Caco-2 (cell line): ENCODE measurements around the gene ADCY5. TPM values are rescaled to one million over a fixed set of nuclear protein-coding genes. Genes with fewer than 3 reads are reported as not detected.

ENCODE experiments used
- BruUV-seq: library from RNA; stranded (reverse); fragments of 400-500 nt; replicated peaks from 2 replicates; lab custom pipeline; 2021; lab: Mats Ljungman, UMichigan
- CTCF ChIA-PET: fragments of 300-600 bp; sonication (Branson Sonifier 250); formaldehyde crosslinking; loops from one replicate; lab custom pipeline; 2022; ENCODE audit warnings: antibody characterized with exemption; lab: Charles Lee
- POLR2A ChIA-PET: fragments of 300-600 bp; sonication (Branson Sonifier 250); formaldehyde crosslinking; loops from one replicate; lab custom pipeline; 2022; ENCODE audit warnings: antibody characterized with exemption; lab: Charles Lee
- DNase-seq, 2 experiments: peaks; one replicate each; pipeline versions ENCODE4 v3.0.0 to v3.0.0-alpha.2; 2020 to 2022
- H3K27me3 ChIP-seq: replicated peaks from 2 replicates; pipeline ENCODE4 v1.6.0; 2011; ENCODE audit warnings: low read length; ENCODE audit not compliant: control insufficient read depth, insufficient read depth
- H3K36me3 ChIP-seq: 2 replicates; pipeline ENCODE4 v1.5.1; 2011; ENCODE audit warnings: low read length; ENCODE audit not compliant: control insufficient read depth, insufficient read depth
- H3K4me1 ChIP-seq: fragments of 250-450 bp; sonication (Bioruptor Pico); 2 replicates; pipeline ENCODE4 v1.5.1; 2020; ENCODE audit warnings: mild to moderate bottlenecking
- H3K4me3 ChIP-seq: 2 replicates; pipeline ENCODE4 v1.5.1; 2011; ENCODE audit warnings: low read depth, mild to moderate bottlenecking, control low read depth, low read length
- H3K9me3 ChIP-seq: fragments of 250-450 bp; sonication (Bioruptor Pico); 2 replicates; pipeline ENCODE4 v1.5.1; 2020; ENCODE audit warnings: mild to moderate bottlenecking, moderate library complexity
- H3K27ac Mint-ChIP-seq: one replicate; pipeline ENCODE4 v1.8.0; 2022; ENCODE audit warnings: mixed read lengths; ENCODE audit not compliant: unreplicated experiment
- H3K27me3 Mint-ChIP-seq: one replicate; pipeline ENCODE4 v1.8.0; 2022; ENCODE audit warnings: mixed read lengths; ENCODE audit not compliant: insufficient read depth, unreplicated experiment
- H3K36me3 Mint-ChIP-seq: one replicate; pipeline ENCODE4 v1.8.0; 2022; ENCODE audit warnings: mild to moderate bottlenecking, mixed read lengths; ENCODE audit not compliant: insufficient read depth, unreplicated experiment
- H3K4me1 Mint-ChIP-seq: one replicate; pipeline ENCODE4 v1.8.0; 2022; ENCODE audit warnings: low read depth, mixed read lengths; ENCODE audit not compliant: unreplicated experiment
- H3K4me3 Mint-ChIP-seq: one replicate; pipeline ENCODE4 v1.8.0; 2022; ENCODE audit warnings: mild to moderate bottlenecking, moderate library complexity, mixed read lengths; ENCODE audit not compliant: unreplicated experiment
- H3K9me3 Mint-ChIP-seq: one replicate; pipeline ENCODE4 v1.8.0; 2022; ENCODE audit warnings: mixed read lengths; ENCODE audit not compliant: unreplicated experiment
- intact Hi-C: fragments of 100-400 bp; cut with micrococcal nuclease; formaldehyde crosslinking; loops from one replicate; pipeline ENCODE4 v1.10.0; 2022; ENCODE audit not compliant: unreplicated experiment
- total RNA-seq: library from RNA; stranded (reverse); gene quantifications from 2 replicates; pipeline ENCODE4 v1.2.3, GENCODE V29; 2022
- TF ChIP-seq, protein P1 (sequence below), 2 experiments: fragments of 200-600 bp in 1 of 2; IDR thresholded peaks; 1 replicate in 1 of 2; 2 replicates in 1 of 2; pipeline versions ENCODE4 v1.5.1 to v1.8.0; 2011 to 2022; ENCODE audit warnings: antibody characterized with exemption in 1 of 2, control low read depth in 1 of 2, inconsistent platforms in 1 of 2, low read depth in 1 of 2, low read length in 1 of 2, mild to moderate bottlenecking in 1 of 2, moderate library complexity in 1 of 2; ENCODE audit not compliant: insufficient read depth in 1 of 2, severe bottlenecking in 1 of 2, unreplicated experiment in 1 of 2

The ADCY5 gene
- total RNA-seq, 1 experiment from 2014 or later: 0.91 TPM

DNA sequence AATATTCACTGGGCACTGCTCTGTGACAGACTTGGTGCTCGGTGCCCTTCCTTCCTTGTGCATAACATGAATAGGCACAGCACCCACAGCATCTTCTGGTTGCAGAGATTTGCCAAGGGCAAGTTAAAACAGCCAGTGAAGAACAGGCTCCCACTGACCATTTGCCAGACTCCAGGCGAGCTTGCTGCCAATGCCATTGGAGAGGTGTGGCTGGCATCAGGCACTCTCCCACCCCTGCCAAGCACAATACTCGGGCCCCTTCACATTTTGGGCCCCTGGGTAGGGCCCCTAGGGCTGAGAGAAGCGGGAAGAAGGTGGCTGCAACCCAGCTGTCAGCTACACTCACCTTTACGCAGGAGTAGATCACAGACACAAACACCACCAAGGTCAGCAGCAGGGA lies 135.0 kb downstream of the ADCY5 start:
- Mint-ChIP-seq H3K4me1 (no peaks in the 10 kb centered on the region), H3K27ac (no peak overlapping the region), H3K27me3 (peaks cover 12% of the 10 kb centered on the region), H3K36me3 (peaks cover 6% of the 10 kb centered on the region), H3K4me3 (no peak overlapping the region), H3K9me3 (no peaks in the 10 kb centered on the region)
- Histone ChIP-seq H3K4me1 (no peaks in the 10 kb centered on the region), H3K27me3 (no peaks in the 10 kb centered on the region), H3K9me3 (no peaks in the 10 kb centered on the region), H3K4me3 (no peak overlapping the region), H3K36me3 (no peaks in the 10 kb centered on the region)
- TF ChIP-seq, protein P1, sequence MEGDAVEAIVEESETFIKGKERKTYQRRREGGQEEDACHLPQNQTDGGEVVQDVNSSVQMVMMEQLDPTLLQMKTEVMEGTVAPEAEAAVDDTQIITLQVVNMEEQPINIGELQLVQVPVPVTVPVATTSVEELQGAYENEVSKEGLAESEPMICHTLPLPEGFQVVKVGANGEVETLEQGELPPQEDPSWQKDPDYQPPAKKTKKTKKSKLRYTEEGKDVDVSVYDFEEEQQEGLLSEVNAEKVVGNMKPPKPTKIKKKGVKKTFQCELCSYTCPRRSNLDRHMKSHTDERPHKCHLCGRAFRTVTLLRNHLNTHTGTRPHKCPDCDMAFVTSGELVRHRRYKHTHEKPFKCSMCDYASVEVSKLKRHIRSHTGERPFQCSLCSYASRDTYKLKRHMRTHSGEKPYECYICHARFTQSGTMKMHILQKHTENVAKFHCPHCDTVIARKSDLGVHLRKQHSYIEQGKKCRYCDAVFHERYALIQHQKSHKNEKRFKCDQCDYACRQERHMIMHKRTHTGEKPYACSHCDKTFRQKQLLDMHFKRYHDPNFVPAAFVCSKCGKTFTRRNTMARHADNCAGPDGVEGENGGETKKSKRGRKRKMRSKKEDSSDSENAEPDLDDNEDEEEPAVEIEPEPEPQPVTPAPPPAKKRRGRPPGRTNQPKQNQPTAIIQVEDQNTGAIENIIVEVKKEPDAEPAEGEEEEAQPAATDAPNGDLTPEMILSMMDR (IDR thresholded peaks at IDR 0.05; ENCODE audit: insufficient read depth in 1 of 2, low read depth in 1 of 2, low read length in 1 of 2, severe bottlenecking in 1 of 2, unreplicated experiment in 1 of 2): no peak
- no peak for DNase-seq
- no TSS peak for BruUV-seq
- intact Hi-C loops: no loop called here
- CTCF ChIA-PET: no interaction called here
- POLR2A ChIA-PET: no interaction called here

DNA sequence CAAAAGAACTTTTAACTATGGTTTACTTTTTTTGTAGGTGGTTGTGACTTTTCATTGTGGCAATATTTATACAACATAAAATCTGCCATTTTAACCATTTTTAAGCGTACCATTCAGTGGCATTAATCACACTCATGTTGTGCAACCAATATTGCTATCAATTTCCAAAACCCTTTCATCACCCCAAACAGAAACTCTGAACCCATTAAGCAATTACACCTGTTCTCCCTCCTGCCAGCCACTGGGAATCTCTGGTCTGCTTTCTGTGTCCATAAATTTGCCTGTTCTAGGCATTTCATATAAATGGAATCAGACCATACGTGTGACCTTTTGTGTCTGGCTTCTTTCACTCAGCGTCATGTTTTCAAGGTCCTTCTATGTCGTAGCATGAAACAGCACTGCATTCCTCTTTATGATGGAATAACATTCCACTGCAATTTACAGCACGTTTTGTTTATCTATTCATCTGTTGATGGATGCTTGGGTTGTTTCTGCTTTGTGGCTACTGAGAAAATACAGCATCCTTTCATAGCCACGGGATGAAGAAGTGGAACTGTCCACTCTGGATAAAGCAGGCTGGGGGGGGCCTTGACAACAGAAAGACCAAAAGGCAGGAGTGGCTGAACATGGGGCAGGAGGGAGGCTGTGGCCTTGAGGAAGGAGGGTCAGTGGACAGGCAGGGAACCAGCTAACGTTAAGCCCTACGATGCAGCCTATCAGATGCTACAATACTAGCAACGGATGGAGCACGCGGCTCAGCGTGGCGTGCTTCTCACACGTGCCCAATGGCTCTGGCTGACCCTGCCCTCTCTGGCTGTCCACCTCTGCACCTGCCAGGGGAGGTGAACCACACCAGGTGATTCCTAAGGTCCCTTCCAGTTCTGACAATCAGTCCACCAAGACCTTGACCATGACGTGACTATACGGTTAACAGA lies 136.3 kb downstream of the ADCY5 start:
- no peaks in the 10 kb centered on the region for H3K9me3 ChIP-seq
- no peaks in the 10 kb centered on the region for H3K36me3 ChIP-seq
- Mint-ChIP-seq H3K9me3 (no peaks in the 10 kb centered on the region), H3K4me3 (no peak overlapping the region), H3K27me3 (peaks cover 12% of the 10 kb centered on the region), H3K4me1 (no peaks in the 10 kb centered on the region), H3K36me3 (peaks cover 6% of the 10 kb centered on the region), H3K27ac (no peak overlapping the region)
- DNase-seq: no peak
- H3K4me1 ChIP-seq: no peaks in the 10 kb centered on the region
- POLR2A ChIA-PET: no interaction called here
- no peaks in the 10 kb centered on the region for H3K27me3 ChIP-seq
- TF ChIP-seq, protein P1 (IDR thresholded peaks at IDR 0.05; ENCODE audit: insufficient read depth in 1 of 2, low read depth in 1 of 2, low read length in 1 of 2, severe bottlenecking in 1 of 2, unreplicated experiment in 1 of 2): no peak
- intact Hi-C loops: no loop called here
- H3K4me3 ChIP-seq: no peak overlapping the region
- BruUV-seq: no TSS peak
- CTCF ChIA-PET: no interaction called here

DNA sequence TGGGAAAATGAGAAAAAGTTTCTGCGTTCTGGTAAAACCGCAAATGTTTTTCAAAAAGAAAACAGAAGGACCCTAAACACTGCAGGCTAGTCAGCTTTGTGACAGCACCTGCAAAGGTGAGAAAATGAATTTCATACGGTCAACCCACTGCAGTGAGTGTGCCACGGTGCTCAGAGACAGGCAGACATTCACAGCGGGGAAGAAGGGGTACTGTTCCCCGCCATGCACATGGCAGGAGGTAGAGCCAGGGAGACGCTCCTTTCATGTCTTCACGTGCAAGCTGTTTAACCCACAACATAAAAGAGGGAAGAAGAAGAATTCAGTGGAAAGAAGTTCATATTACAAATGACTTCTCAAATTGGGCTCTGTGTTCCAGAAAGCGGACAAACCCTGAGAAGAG lies 137.7 kb downstream of the ADCY5 start:
- no peaks in the 10 kb centered on the region for H3K4me1 ChIP-seq
- H3K36me3 ChIP-seq: no peaks in the 10 kb centered on the region
- Mint-ChIP-seq H3K27me3 (peaks cover 6% of the 10 kb centered on the region), H3K27ac (no peak overlapping the region), H3K9me3 (no peaks in the 10 kb centered on the region), H3K36me3 (peaks cover 6% of the 10 kb centered on the region), H3K4me3 (no peak overlapping the region), H3K4me1 (no peaks in the 10 kb centered on the region)
- H3K27me3 ChIP-seq: no peaks in the 10 kb centered on the region
- ChIA-PET CTCF (no interaction called here), POLR2A (no interaction called here)
- intact Hi-C loops: no loop called here
- no peak for DNase-seq
- H3K9me3 ChIP-seq: no peaks in the 10 kb centered on the region
- TF ChIP-seq, protein P1 (IDR thresholded peaks at IDR 0.05; ENCODE audit: insufficient read depth in 1 of 2, low read depth in 1 of 2, low read length in 1 of 2, severe bottlenecking in 1 of 2, unreplicated experiment in 1 of 2): no peak
- H3K4me3 ChIP-seq: no peak overlapping the region
- no TSS peak for BruUV-seq
